Transverse colon (tissue), 4 donors: ENCODE measurements around the gene GRXCR1.

Source experiments
- CTCF ChIP-seq, 5 experiments: fragments of 200-600 bp in 3 of 5; fragments of 450-650 bp in 2 of 5; sonication (generic) in 3 of 5; IDR thresholded peaks; 1 replicate in 2 of 5; 2 replicates in 3 of 5; pipeline ENCODE4 v1.5.1; 2016 to 2017; ENCODE audit warnings: antibody characterized with exemption in 5 of 5, inconsistent platforms in 3 of 5, mild to moderate bottlenecking in 2 of 5, moderate library complexity in 1 of 5
- EP300 ChIP-seq: sonication (generic); formaldehyde crosslinking; IDR thresholded peaks from one replicate; pipeline ENCODE4 v1.6.1; 2017; ENCODE audit warnings: antibody characterized with exemption, low read depth
- POLR2A ChIP-seq: fragments of 450-650 bp; IDR thresholded peaks from one replicate; pipeline ENCODE4 v1.6.1; 2016; ENCODE audit warnings: antibody characterized with exemption, mild to moderate bottlenecking, moderate library complexity
- POLR2AphosphoS5 ChIP-seq, 3 donors: sonication (generic); formaldehyde crosslinking; IDR thresholded peaks; one replicate each; pipeline ENCODE4 v1.6.1; 2016; ENCODE audit warnings: antibody characterized with exemption in 3 of 3

GRCh38 chr4:42904986-42905385 is 12.5 kb downstream of the GRXCR1 start:
- no peak for TF ChIP-seq CTCF (IDR thresholded peaks at IDR 0.05)
- no peak for TF ChIP-seq EP300
- no peak for TF ChIP-seq POLR2A
- TF ChIP-seq POLR2AphosphoS5 (IDR thresholded peaks at IDR 0.05), result no peak
